Fibroblast of lung (primary cell): Measurements from ENCODE around the gene SC5D. TPM values are rescaled to one million over a fixed set of nuclear protein-coding genes. Genes with fewer than 3 reads are reported as not detected.

Experiments used
- DNase-seq, 2 donors: peaks; one replicate each; pipeline versions ENCODE4 v3.0.0 to v3.0.0-alpha.2; 2010; ENCODE audit warnings: low read depth in 2 of 2
- H2AFZ ChIP-seq: 2 replicates; pipeline ENCODE4 v1.5.1; 2012; ENCODE audit warnings: low read length, control low read depth, inconsistent platforms
- H3K27ac ChIP-seq: 2 replicates; pipeline ENCODE4 v1.5.1; 2011; ENCODE audit warnings: low read length, control low read depth; ENCODE audit not compliant: insufficient read depth
- H3K27me3 ChIP-seq: 2 replicates; pipeline ENCODE4 v1.5.1; 2011; ENCODE audit warnings: mild to moderate bottlenecking, low read length; ENCODE audit not compliant: control insufficient read depth, insufficient read depth
- H3K36me3 ChIP-seq: 2 replicates; pipeline ENCODE4 v1.5.1; 2011; ENCODE audit warnings: low read length; ENCODE audit not compliant: control insufficient read depth, insufficient read depth
- H3K4me1 ChIP-seq: 2 replicates; pipeline ENCODE4 v1.5.1; 2011; ENCODE audit warnings: low read length; ENCODE audit not compliant: control insufficient read depth, insufficient read depth; ENCODE audit errors: extremely low read depth
- H3K4me2 ChIP-seq: 2 replicates; pipeline ENCODE4 v1.5.1; 2011; ENCODE audit warnings: low read length, control low read depth; ENCODE audit not compliant: insufficient read depth; ENCODE audit errors: extremely low read depth
- H3K4me3 ChIP-seq, 4 experiments: fragments of 200-600 bp in 1 of 4; sonication (generic) in 1 of 4; replicated peaks in 1 of 4; 2 replicates each; pipeline ENCODE4 v1.5.1; 2011 to 2016; ENCODE audit warnings: low read length in 4 of 4, low read depth in 3 of 4, mild to moderate bottlenecking in 3 of 4, control low read depth in 2 of 4, inconsistent platforms in 1 of 4, mixed read lengths in 1 of 4; ENCODE audit not compliant: insufficient read depth in 1 of 4; ENCODE audit errors: control extremely low read depth in 1 of 4
- H3K79me2 ChIP-seq: 2 replicates; pipeline ENCODE4 v1.5.1; 2012; ENCODE audit warnings: mild to moderate bottlenecking, low read length, inconsistent platforms; ENCODE audit not compliant: control insufficient read depth, insufficient read depth
- H3K9ac ChIP-seq: 2 replicates; pipeline ENCODE4 v1.5.1; 2011; ENCODE audit warnings: mild to moderate bottlenecking, low read length, control low read depth; ENCODE audit not compliant: insufficient read depth
- H3K9me3 ChIP-seq: 2 replicates; pipeline ENCODE4 v1.5.1; 2012; ENCODE audit warnings: low read depth, low read length; ENCODE audit not compliant: control insufficient read depth, insufficient read depth
- H4K20me1 ChIP-seq: 2 replicates; pipeline ENCODE4 v1.5.1; 2011; ENCODE audit warnings: low read length; ENCODE audit not compliant: control insufficient read depth, insufficient read depth; ENCODE audit errors: extremely low read depth
- CTCF ChIP-seq, 2 donors: IDR thresholded peaks in 1 of 2; conservative IDR thresholded peaks in 1 of 2; 1 replicate in 1 of 2; 2 replicates in 1 of 2; pipeline ENCODE4 v1.5.1; 2011 to 2012; ENCODE audit warnings: low read length in 2 of 2, control low read depth in 1 of 2, inconsistent platforms in 1 of 2, low read depth in 1 of 2, mild to moderate bottlenecking in 1 of 2
- EZH2 ChIP-seq: IDR thresholded peaks from 2 replicates; pipeline ENCODE4 v1.5.1; 2012; ENCODE audit warnings: low read length, control low read depth, mild to moderate bottlenecking; ENCODE audit errors: missing control alignments
- polyA plus RNA-seq, 2 donors: library from polyadenylated mRNA; depleted of rRNA in 1 of 2; stranded (reverse) in 1 of 2; unstranded in 1 of 2; fragments of >200 nt; gene quantifications; 2 replicates each; pipeline ENCODE4 v1.2.1, GENCODE V29; 2011 to 2012; ENCODE audit warnings: missing spikeins in 1 of 2
- total RNA-seq: library from RNA; depleted of rRNA; stranded (reverse); fragments of >200 nt; gene quantifications from 2 replicates; pipeline ENCODE4 v1.2.1, GENCODE V29; 2014

The SC5D gene
- total and polyA plus RNA-seq, 2 donors (not counting 1 experiment from before 2014, with no cell fraction given) = 102 to 112 TPM

DNA sequence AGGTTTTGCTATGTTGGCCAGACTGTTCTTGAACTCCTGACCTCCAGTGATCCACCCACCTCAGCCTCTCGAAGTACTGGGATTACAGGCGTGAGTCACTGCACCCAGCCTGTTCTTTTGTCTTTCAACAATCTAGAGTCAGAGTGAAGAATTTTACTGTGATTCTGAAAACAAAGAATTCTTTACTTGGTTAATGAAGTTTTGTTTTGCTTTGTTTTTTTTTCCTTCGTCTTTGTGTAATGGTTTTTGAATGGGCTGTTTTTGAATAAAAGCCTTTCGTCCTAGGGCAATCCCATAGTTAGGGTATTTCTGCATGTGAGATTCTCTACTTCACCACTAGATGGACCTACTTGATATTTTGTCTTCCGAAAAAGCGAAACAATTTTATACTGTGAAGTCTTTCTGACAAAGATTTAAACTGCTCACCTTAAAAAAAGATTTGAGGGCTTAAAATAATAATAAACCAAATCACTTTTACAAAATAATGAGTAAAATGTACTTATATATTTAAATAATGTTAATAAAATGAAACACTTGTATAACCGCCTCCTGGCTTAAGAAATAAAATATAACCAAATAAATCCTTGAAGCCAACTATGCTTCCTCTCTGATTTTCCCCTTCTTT is 43.4 kb upstream of the SC5D start:
- TF ChIP-seq EZH2 = no peak
- TF ChIP-seq CTCF (conservative IDR thresholded peaks at IDR 0.05 in 1 of 2, IDR thresholded peaks at IDR 0.05 in 1 of 2; ENCODE audit: low read depth in 1 of 2, low read length in 2 of 2) = peak; percentile 68 to 81
- DNase-seq = peak; percentile 61 to 84
- H3K9ac ChIP-seq = no peak overlapping the region
- no peaks in the 10 kb centered on the region for H3K4me1 ChIP-seq
- no peaks in the 10 kb centered on the region for H3K9me3 ChIP-seq
- peak overlapping the region; percentile 27 for H3K4me2 ChIP-seq
- no peaks in the 10 kb centered on the region for H3K79me2 ChIP-seq
- H2AFZ ChIP-seq = no peak overlapping the region
- H3K4me3 ChIP-seq = no peak overlapping the region
- peaks cover 2% of the 10 kb centered on the region for H3K27me3 ChIP-seq
- no peaks in the 10 kb centered on the region for H4K20me1 ChIP-seq
- H3K36me3 ChIP-seq = no peaks in the 10 kb centered on the region
- H3K27ac ChIP-seq = no peak overlapping the region

GRCh38 chr11:121250843-121251242 is 41.7 kb upstream of the SC5D start:
- Histone ChIP-seq H3K4me3 (no peak overlapping the region), H4K20me1 (no peaks in the 10 kb centered on the region), H3K36me3 (no peaks in the 10 kb centered on the region), H2AFZ (no peak overlapping the region), H3K9me3 (no peaks in the 10 kb centered on the region), H3K4me2 (no peak overlapping the region), H3K27ac (no peak overlapping the region), H3K4me1 (no peaks in the 10 kb centered on the region), H3K79me2 (no peaks in the 10 kb centered on the region), H3K9ac (no peak overlapping the region), H3K27me3 (peaks cover 2% of the 10 kb centered on the region)
- TF ChIP-seq CTCF (conservative IDR thresholded peaks at IDR 0.05 in 1 of 2, IDR thresholded peaks at IDR 0.05 in 1 of 2; ENCODE audit: low read depth in 1 of 2, low read length in 2 of 2) (no peak), EZH2 (no peak)
- DNase-seq = peak in 1 of 2 donors; percentile 72

- H3K36me3 ChIP-seq = no peaks in the 10 kb centered on the region
- H2AFZ ChIP-seq = no peak overlapping the region
- H3K27ac ChIP-seq = no peak overlapping the region
- no peak overlapping the region for H3K4me3 ChIP-seq
- no peaks in the 10 kb centered on the region for H3K79me2 ChIP-seq
- no peak overlapping the region for H3K4me2 ChIP-seq
- no peaks in the 10 kb centered on the region for H3K4me1 ChIP-seq
- TF ChIP-seq EZH2 (no peak), CTCF (conservative IDR thresholded peaks at IDR 0.05 in 1 of 2, IDR thresholded peaks at IDR 0.05 in 1 of 2; ENCODE audit: low read depth in 1 of 2, low read length in 2 of 2) (no peak)
- no peaks in the 10 kb centered on the region for H4K20me1 ChIP-seq
- no peaks in the 10 kb centered on the region for H3K27me3 ChIP-seq
- no peak for DNase-seq
- H3K9ac ChIP-seq = no peak overlapping the region
- no peaks in the 10 kb centered on the region for H3K9me3 ChIP-seq
These were observed 38.6 kb upstream of the SC5D start for GRCh38 chr11:121253951-121254350.
